ENCODE measurements around the gene PPP1R18.

DNA sequence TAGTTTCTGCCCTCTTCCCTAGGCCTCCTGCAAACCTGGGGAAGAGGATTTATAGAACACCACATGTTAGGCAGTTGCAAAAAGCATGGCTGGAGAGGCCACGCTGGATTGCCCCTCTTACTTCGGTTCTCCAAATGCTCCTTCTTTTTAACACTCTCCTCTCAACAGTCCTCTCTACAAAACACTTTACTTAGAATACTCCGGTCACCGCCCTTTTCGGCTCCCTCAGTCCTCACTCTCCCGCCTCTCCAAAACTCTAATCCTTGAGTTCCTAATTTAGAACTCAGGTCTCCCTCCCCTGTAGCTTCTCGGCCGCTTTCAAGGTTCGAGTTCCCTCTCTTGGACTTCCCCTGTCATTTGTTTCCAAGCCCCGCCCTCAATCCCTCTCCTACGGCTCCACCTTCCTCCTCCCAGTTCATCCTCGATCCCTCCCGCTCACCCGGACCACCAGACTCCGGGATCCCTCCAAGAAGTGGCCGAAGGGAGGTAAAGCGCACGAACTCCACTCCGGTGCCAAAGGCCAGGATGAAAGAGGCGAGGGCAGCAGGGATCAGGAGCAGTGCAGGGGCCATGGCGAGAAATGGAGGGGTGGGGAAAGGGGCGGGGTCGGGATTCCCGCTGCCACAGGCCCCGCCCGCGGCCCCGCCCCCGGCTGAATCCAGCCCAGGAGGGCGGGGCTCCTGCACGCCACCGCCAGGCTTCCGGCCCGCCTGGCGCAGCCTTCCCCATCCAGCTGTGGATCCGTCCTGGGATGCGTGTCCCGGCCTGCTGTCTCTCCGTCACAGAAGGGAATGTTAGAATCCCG, 4.2 kb upstream of the PPP1R18 start, which contains the start of gene NRM:
- TF ChIP-seq, protein P1, sequence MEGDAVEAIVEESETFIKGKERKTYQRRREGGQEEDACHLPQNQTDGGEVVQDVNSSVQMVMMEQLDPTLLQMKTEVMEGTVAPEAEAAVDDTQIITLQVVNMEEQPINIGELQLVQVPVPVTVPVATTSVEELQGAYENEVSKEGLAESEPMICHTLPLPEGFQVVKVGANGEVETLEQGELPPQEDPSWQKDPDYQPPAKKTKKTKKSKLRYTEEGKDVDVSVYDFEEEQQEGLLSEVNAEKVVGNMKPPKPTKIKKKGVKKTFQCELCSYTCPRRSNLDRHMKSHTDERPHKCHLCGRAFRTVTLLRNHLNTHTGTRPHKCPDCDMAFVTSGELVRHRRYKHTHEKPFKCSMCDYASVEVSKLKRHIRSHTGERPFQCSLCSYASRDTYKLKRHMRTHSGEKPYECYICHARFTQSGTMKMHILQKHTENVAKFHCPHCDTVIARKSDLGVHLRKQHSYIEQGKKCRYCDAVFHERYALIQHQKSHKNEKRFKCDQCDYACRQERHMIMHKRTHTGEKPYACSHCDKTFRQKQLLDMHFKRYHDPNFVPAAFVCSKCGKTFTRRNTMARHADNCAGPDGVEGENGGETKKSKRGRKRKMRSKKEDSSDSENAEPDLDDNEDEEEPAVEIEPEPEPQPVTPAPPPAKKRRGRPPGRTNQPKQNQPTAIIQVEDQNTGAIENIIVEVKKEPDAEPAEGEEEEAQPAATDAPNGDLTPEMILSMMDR (IDR thresholded peaks at IDR 0.05), result no peak
- TF ChIP-seq EP300 (IDR thresholded peaks at IDR 0.05; ENCODE audit: low read depth), result no peak
- peak; percentile 65 to 66 (median 65) for TF ChIP-seq POLR2AphosphoS5 (IDR thresholded peaks at IDR 0.05)
- peak; percentile 27 for TF ChIP-seq POLR2A (IDR thresholded peaks at IDR 0.05)
